Measurements from ENCODE around the gene C6orf15. TPM values are rescaled to one million over a fixed set of nuclear protein-coding genes. Genes with fewer than 3 reads are reported as not detected.

The C6orf15 gene
- total RNA-seq, 1 donor from 2014 or later: not detected

GRCh38 chr6:31130751-31131150, 18.4 kb upstream of the C6orf15 start:
- no peak for DNase-seq

GRCh38 chr6:31129130-31129529, 16.8 kb upstream of the C6orf15 start:
- no peak for DNase-seq

- DNase-seq: peak; percentile 8
These were observed 15.8 kb upstream of the C6orf15 start for GRCh38 chr6:31128093-31128676.

- DNase-seq: no peak
These were observed 14.2 kb upstream of the C6orf15 start for GRCh38 chr6:31126396-31127175.

- no peak for DNase-seq
These were observed 13.4 kb upstream of the C6orf15 start for GRCh38 chr6:31125586-31126363.

GRCh38 chr6:31125162-31125561, 12.8 kb upstream of the C6orf15 start:
- DNase-seq: no peak

- no peak for DNase-seq
These were observed 10.7 kb upstream of the C6orf15 start for GRCh38 chr6:31122791-31123706.

GRCh38 chr6:31121131-31121790, 8.9 kb upstream of the C6orf15 start:
- DNase-seq: no peak

- no peak for DNase-seq
These were observed 8.0 kb upstream of the C6orf15 start, which contains the start of gene CDSN for GRCh38 chr6:31120151-31120915. TSS of gene CDSN (minus strand) at chr6:31120446. CDS start at chr6:31120419, 27 bp downstream.

- no peak for DNase-seq
These were observed 5.8 kb upstream of the C6orf15 start for GRCh38 chr6:31118178-31118577.

GRCh38 chr6:31116661-31117385, 4.4 kb upstream of the C6orf15 start:
- DNase-seq: no peak

- no peak for DNase-seq
These were observed 3.7 kb upstream of the C6orf15 start for GRCh38 chr6:31115941-31116560.

GRCh38 chr6:31114970-31115849, 2.8 kb upstream of the C6orf15 start:
- no peak for DNase-seq

- peak; percentile 63 for DNase-seq
These were observed 2.1 kb upstream of the C6orf15 start, which contains the start of gene PSORS1C1 for GRCh38 chr6:31114541-31114878. TSS of gene PSORS1C1 (plus strand) at chr6:31114800. CDS start at chr6:31129633, 14,833 bp downstream.

GRCh38 chr6:31113861-31114540, 1.6 kb upstream of the C6orf15 start:
- DNase-seq: no peak

- DNase-seq: no peak
These were observed 663 bp downstream of the C6orf15 start for GRCh38 chr6:31111712-31112111.

GRCh38 chr6:31110825-31111582, 1.4 kb downstream of the C6orf15 start:
- no peak for DNase-seq

Measured in occipital lobe (tissue), 2 donors.